Thyroid gland (tissue), 4 donors: ENCODE measurements around the gene PIEZO2. TPM values are rescaled to one million over a fixed set of nuclear protein-coding genes. Genes with fewer than 3 reads are reported as not detected.

Experiments used
- DNase-seq, 2 donors: peaks; one replicate each; pipeline ENCODE4 v3.0.0-alpha.2; 2019
- H3K27ac ChIP-seq, 3 donors: fragments of 200-600 bp; sonication (generic); 1 replicate in 2 of 3; 2 replicates in 1 of 3; pipeline ENCODE4 v1.5.1; 2016 to 2019; ENCODE audit warnings: mild to moderate bottlenecking in 1 of 3, moderate library complexity in 1 of 3
- H3K27me3 ChIP-seq: fragments of 200-600 bp; sonication (generic); one replicate; pipeline ENCODE4 v1.5.1; 2019
- H3K36me3 ChIP-seq, 2 donors: fragments of 200-600 bp; sonication (generic); one replicate each; pipeline ENCODE4 v1.5.1; 2016 to 2019
- H3K4me1 ChIP-seq, 2 donors: fragments of 200-600 bp; sonication (generic); one replicate each; pipeline ENCODE4 v1.5.1; 2017 to 2019
- H3K4me3 ChIP-seq, 3 donors: fragments of 200-600 bp; sonication (generic); replicated peaks in 1 of 3; 1 replicate in 2 of 3; 2 replicates in 1 of 3; pipeline ENCODE4 v1.5.1; 2016; ENCODE audit warnings: mild to moderate bottlenecking in 1 of 3
- H3K9me3 ChIP-seq: fragments of 200-600 bp; sonication (generic); one replicate; pipeline ENCODE4 v1.5.1; 2017
- POLR2A ChIP-seq, 2 donors: fragments of 450-650 bp; IDR thresholded peaks; one replicate each; pipeline ENCODE4 v1.6.1; 2017; ENCODE audit warnings: antibody characterized with exemption in 2 of 2, mild to moderate bottlenecking in 2 of 2, moderate library complexity in 1 of 2
- WGBS, 2 donors: methylation state at CpG; one replicate each; pipeline ENCODE4 v1.1.5; 2017; 5-methylcytosine and 5-hydroxymethylcytosine counted together
- intact Hi-C: fragments of 100-400 bp; cut with DNase I; formaldehyde crosslinking; loops from one replicate; pipeline ENCODE4 v1.15.1; 2023
- total RNA-seq, 4 donors: library from RNA; depleted of rRNA; stranded (reverse); fragments of >200 nt; gene quantifications; one replicate each; pipeline ENCODE4 v1.2.3, GENCODE V29; 2016
- TF ChIP-seq, protein P1 (sequence below), 6 experiments: fragments of 200-600 bp in 3 of 6; fragments of 450-650 bp in 3 of 6; sonication (generic) in 3 of 6; IDR thresholded peaks; one replicate each; pipeline ENCODE4 v1.5.1; 2016 to 2019; ENCODE audit warnings: antibody characterized with exemption in 6 of 6, mild to moderate bottlenecking in 2 of 6, inconsistent platforms in 1 of 6, moderate library complexity in 1 of 6

PIEZO2 gene
- total RNA-seq, 4 donors from 2014 or later = 5.0 to 13.8 (median 6.1) TPM

DNA sequence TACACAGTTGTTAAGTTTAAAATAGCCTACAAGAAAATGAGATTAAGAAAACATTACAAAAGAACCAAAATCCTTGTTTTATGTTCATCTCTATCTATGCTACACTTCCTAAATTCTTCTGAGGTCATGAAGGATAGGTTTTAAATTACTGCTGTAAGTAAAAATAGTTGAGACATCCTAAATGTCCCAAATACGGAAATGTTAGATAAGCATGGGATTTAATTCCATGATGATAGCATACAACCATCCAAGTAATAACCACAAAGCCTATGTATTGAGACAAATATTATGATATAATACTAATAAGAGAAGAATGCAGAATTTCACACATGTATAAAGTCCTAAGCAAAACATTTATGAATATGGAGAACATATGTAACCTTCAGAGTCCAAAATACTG is 34.1 kb downstream of the PIEZO2 start:
- Histone ChIP-seq H3K36me3 (no peaks in the 10 kb centered on the region), H3K27me3 (no peaks in the 10 kb centered on the region), H3K9me3 (no peaks in the 10 kb centered on the region), H3K27ac (no peak overlapping the region), H3K4me1 (no peaks in the 10 kb centered on the region), H3K4me3 (no peak overlapping the region)
- WGBS, 2 donors = 83 to 95% methylated on average over 1 of the region's 1 CpG
- intact Hi-C loops = no loop called here
- DNase-seq = no peak
- TF ChIP-seq, protein P1, sequence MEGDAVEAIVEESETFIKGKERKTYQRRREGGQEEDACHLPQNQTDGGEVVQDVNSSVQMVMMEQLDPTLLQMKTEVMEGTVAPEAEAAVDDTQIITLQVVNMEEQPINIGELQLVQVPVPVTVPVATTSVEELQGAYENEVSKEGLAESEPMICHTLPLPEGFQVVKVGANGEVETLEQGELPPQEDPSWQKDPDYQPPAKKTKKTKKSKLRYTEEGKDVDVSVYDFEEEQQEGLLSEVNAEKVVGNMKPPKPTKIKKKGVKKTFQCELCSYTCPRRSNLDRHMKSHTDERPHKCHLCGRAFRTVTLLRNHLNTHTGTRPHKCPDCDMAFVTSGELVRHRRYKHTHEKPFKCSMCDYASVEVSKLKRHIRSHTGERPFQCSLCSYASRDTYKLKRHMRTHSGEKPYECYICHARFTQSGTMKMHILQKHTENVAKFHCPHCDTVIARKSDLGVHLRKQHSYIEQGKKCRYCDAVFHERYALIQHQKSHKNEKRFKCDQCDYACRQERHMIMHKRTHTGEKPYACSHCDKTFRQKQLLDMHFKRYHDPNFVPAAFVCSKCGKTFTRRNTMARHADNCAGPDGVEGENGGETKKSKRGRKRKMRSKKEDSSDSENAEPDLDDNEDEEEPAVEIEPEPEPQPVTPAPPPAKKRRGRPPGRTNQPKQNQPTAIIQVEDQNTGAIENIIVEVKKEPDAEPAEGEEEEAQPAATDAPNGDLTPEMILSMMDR (IDR thresholded peaks at IDR 0.05) = no peak
- no peak for TF ChIP-seq POLR2A (IDR thresholded peaks at IDR 0.05)

DNA sequence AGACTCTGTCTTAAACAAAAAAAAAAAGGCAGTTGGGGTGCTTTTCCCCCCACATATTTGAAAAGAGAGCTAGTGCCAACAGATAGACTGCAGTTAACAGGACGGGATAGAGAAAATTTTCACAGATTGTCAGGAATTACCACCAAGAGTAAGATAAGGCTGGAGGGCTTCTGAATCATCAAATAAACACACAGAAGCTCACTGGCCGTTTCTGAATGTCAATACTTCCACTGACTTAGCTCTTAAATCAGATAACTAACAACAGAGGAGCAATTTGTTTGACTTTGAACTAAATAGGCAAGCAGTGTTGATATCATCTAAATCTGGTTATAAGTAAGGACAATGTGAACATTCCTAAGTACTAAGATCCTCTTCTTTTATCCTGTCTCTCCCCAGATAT is 34.7 kb downstream of the PIEZO2 start:
- Histone ChIP-seq H3K27me3 (no peaks in the 10 kb centered on the region), H3K9me3 (no peaks in the 10 kb centered on the region), H3K4me3 (no peak overlapping the region), H3K27ac (no peak overlapping the region), H3K4me1 (no peaks in the 10 kb centered on the region), H3K36me3 (no peaks in the 10 kb centered on the region)
- no peak for DNase-seq
- WGBS, 2 donors = 86 to 89% methylated on average over 2 of the region's 2 CpGs
- intact Hi-C loops = no loop called here
- TF ChIP-seq, protein P1 (IDR thresholded peaks at IDR 0.05) = no peak
- no peak for TF ChIP-seq POLR2A (IDR thresholded peaks at IDR 0.05)

DNA sequence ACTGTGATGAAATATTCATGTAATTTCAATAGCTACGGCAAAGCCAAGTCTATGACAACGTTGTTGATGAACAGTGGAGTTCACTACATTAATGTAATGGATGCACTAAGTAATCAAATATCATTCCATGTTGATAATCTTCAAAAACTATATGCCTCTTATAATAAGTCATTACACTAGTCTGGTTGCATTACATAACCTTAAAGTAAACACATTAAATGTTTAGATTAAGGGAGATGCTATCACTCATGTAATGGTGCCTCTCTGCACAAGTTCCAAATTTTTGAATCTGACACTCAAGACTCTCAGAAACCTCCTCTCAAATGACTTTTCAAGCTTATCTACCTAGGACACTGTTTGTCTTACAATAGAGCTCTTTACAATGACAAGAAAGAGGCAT is 35.4 kb downstream of the PIEZO2 start:
- H3K27me3 ChIP-seq = no peaks in the 10 kb centered on the region
- TF ChIP-seq, protein P1 (IDR thresholded peaks at IDR 0.05) = no peak
- no peaks in the 10 kb centered on the region for H3K9me3 ChIP-seq
- intact Hi-C loops = no loop called here
- no peaks in the 10 kb centered on the region for H3K4me1 ChIP-seq
- H3K27ac ChIP-seq = no peak overlapping the region
- no peaks in the 10 kb centered on the region for H3K36me3 ChIP-seq
- DNase-seq = no peak
- 93 to 94% methylated on average over 2 of the region's 2 CpGs for WGBS, 2 donors
- H3K4me3 ChIP-seq = no peak overlapping the region

DNA sequence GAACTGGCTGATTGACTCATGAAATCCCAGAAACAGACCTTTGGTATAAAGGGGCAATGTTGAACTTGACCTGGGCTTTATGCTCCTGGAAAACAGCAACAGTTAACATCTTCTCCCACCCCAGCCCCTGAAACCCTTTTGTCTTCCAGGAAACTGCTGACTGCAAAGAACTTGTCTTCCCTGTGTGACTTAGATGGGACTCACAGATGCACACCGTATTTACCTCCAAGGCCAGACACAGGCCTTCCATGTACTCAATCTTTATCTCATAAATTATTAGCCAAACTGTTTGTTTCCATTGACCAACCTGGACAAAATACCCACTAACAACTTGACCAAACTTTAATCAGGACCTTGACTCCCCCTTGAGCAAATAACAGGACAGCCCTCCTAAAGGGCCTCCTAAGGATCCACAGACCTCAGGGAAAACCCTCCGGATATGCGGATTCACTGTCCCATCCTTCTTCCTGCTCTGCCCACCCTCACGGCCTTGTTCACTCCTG is 36.3 kb downstream of the PIEZO2 start:
- Histone ChIP-seq H3K36me3 (no peaks in the 10 kb centered on the region), H3K27ac (no peak overlapping the region), H3K4me1 (no peaks in the 10 kb centered on the region), H3K4me3 (no peak overlapping the region), H3K9me3 (no peaks in the 10 kb centered on the region), H3K27me3 (no peaks in the 10 kb centered on the region)
- no peak for DNase-seq
- intact Hi-C loops = no loop called here
- no peak for TF ChIP-seq POLR2A (IDR thresholded peaks at IDR 0.05)
- TF ChIP-seq, protein P1 (IDR thresholded peaks at IDR 0.05) = no peak
- 96 to 97% methylated on average over 4 of the region's 4 CpGs for WGBS, 2 donors

DNA sequence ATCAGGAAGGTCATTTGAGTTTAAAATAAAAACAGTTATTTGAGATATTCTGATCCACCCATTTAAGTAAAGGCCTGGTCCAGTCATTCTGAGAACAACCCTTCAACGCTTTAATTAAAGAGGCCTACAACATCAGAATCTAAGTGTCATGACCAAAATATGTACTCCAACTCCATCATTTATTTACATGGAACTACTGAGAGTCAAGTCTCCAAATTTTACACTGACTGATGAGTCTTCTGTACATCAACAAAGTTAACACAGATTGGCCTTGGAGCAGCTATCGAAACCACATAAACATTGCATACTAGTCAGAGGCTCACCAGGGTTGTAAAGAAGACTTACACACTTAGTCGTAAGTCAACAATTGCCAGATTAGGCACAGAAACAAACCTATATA is 37.1 kb downstream of the PIEZO2 start:
- Histone ChIP-seq H3K4me3 (no peak overlapping the region), H3K36me3 (no peaks in the 10 kb centered on the region), H3K27ac (no peak overlapping the region), H3K4me1 (no peaks in the 10 kb centered on the region), H3K9me3 (no peaks in the 10 kb centered on the region), H3K27me3 (no peaks in the 10 kb centered on the region)
- WGBS, 2 donors = 95 to 97% methylated on average over 3 of the region's 3 CpGs
- TF ChIP-seq, protein P1 (IDR thresholded peaks at IDR 0.05) = no peak
- TF ChIP-seq POLR2A (IDR thresholded peaks at IDR 0.05) = no peak
- no peak for DNase-seq
- intact Hi-C loops = no loop called here
